ENCODE data around the gene THSD4. TPM values are rescaled to one million over a fixed set of nuclear protein-coding genes. Genes with fewer than 3 reads are reported as not detected.

The THSD4 gene
- total and polyA plus RNA-seq, 5 donors from 2014 or later: not detected

DNA sequence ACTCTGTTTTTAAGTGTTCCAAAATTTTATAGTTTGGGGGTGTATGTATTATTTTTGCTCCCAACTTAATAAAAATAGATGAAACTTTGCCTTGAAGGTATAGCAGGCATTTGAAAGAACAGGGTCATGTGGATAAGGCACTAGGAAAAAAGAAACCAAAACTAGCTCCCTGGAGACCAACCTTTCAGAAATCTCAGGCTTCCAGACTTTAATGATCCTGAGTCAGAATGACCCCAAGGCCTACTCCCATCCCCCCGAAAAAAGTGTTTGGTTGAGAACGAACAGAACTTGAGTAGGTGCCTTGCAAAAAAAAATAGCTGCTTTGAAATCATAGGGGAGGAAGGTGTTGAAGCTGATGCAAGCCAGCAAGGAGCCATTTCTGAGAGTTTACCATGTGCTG is 309.5 kb downstream of the THSD4 start:
- H3K9me3 Mint-ChIP-seq: peaks cover 0 to 3% (median 0%) of the 10 kb centered on the region in 7 donors
- Histone ChIP-seq H3K27ac (ENCODE audit: insufficient read depth, low read length, poor library complexity, severe bottlenecking) (no peak overlapping the region), H3K27me3 (ENCODE audit: control insufficient read depth, insufficient read depth, low read length) (peaks cover 4% of the 10 kb centered on the region), H3K4me3 (ENCODE audit: low read depth, low read length) (no peak overlapping the region), H3K36me3 (ENCODE audit: control insufficient read depth, insufficient read depth, low read length) (no peaks in the 10 kb centered on the region), H3K9me3 (ENCODE audit: control insufficient read depth in 2 of 2, low read length in 2 of 2) (no peaks in the 10 kb centered on the region), H3K4me1 (ENCODE audit: control insufficient read depth, insufficient read depth, low read length, poor library complexity, severe bottlenecking) (no peaks in the 10 kb centered on the region)
- no peak for ATAC-seq (ENCODE audit: low read depth in 2 of 2)
- H3K4me3 Mint-ChIP-seq: no peak overlapping the region
- H3K27me3 Mint-ChIP-seq: peaks cover 12% of the 10 kb centered on the region
- H3K27ac Mint-ChIP-seq: no peak overlapping the region
- peaks cover 0 to 2% (median 0%) of the 10 kb centered on the region in 4 donors for H3K4me1 Mint-ChIP-seq
- no peaks in the 10 kb centered on the region for H3K36me3 Mint-ChIP-seq
- DNase-seq: no peak

DNA sequence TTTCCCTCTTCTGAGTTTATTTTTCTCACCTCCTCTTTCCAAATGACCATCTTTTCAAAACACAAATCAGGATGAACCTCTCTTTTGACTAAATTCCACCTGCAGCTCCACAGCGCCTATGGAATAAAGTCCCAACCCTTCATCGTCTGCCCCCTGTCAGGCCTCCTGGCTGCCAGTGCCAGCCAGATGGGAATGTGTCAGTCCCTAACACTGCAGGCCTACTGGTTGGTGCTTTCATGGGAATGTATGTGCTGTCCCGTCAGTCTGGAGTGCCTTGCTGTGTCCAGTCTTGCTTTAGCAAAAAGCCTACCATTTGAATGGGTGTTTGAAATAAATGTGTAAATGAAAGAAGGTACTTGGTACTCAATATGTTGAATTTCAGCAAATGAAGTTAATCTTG is 310.1 kb downstream of the THSD4 start:
- Histone ChIP-seq H3K4me1 (ENCODE audit: control insufficient read depth, insufficient read depth, low read length, poor library complexity, severe bottlenecking) (no peaks in the 10 kb centered on the region), H3K36me3 (ENCODE audit: control insufficient read depth, insufficient read depth, low read length) (no peaks in the 10 kb centered on the region), H3K4me3 (ENCODE audit: low read depth, low read length) (no peak overlapping the region), H3K27me3 (ENCODE audit: control insufficient read depth, insufficient read depth, low read length) (peaks cover 4% of the 10 kb centered on the region), H3K27ac (ENCODE audit: insufficient read depth, low read length, poor library complexity, severe bottlenecking) (no peak overlapping the region), H3K9me3 (ENCODE audit: control insufficient read depth in 2 of 2, low read length in 2 of 2) (no peaks in the 10 kb centered on the region)
- no peak for DNase-seq
- H3K27ac Mint-ChIP-seq: no peak overlapping the region
- H3K4me1 Mint-ChIP-seq: peaks cover 0 to 2% (median 0%) of the 10 kb centered on the region in 4 donors
- peaks cover 12% of the 10 kb centered on the region for H3K27me3 Mint-ChIP-seq
- ATAC-seq (ENCODE audit: low read depth in 2 of 2): no peak
- H3K9me3 Mint-ChIP-seq: peaks cover 0 to 3% (median 0%) of the 10 kb centered on the region in 7 donors
- H3K36me3 Mint-ChIP-seq: no peaks in the 10 kb centered on the region
- H3K4me3 Mint-ChIP-seq: no peak overlapping the region

- ATAC-seq (ENCODE audit: low read depth in 2 of 2) (no peak), DNase-seq (no peak)
- H3K27ac Mint-ChIP-seq: no peak overlapping the region
- no peaks in the 10 kb centered on the region for H3K36me3 Mint-ChIP-seq
- peaks cover 4% of the 10 kb centered on the region for H3K27me3 ChIP-seq (ENCODE audit: control insufficient read depth, insufficient read depth, low read length)
- H3K4me3 Mint-ChIP-seq: no peak overlapping the region
- H3K36me3 ChIP-seq (ENCODE audit: control insufficient read depth, insufficient read depth, low read length): no peaks in the 10 kb centered on the region
- no peaks in the 10 kb centered on the region for H3K4me1 ChIP-seq (ENCODE audit: control insufficient read depth, insufficient read depth, low read length, poor library complexity, severe bottlenecking)
- no peak overlapping the region for H3K27ac ChIP-seq (ENCODE audit: insufficient read depth, low read length, poor library complexity, severe bottlenecking)
- peaks cover 0 to 2% (median 0%) of the 10 kb centered on the region in 4 donors for H3K4me1 Mint-ChIP-seq
- H3K4me3 ChIP-seq (ENCODE audit: low read depth, low read length): no peak overlapping the region
- peaks cover 8% of the 10 kb centered on the region for H3K27me3 Mint-ChIP-seq
- H3K9me3 Mint-ChIP-seq: peaks cover 0 to 5% (median 0%) of the 10 kb centered on the region in 7 donors
- H3K9me3 ChIP-seq (ENCODE audit: control insufficient read depth in 2 of 2, low read length in 2 of 2): no peaks in the 10 kb centered on the region
These were observed 311.5 kb downstream of the THSD4 start for GRCh38 chr15:71426792-71427191.

- Histone ChIP-seq H3K4me3 (ENCODE audit: low read depth, low read length) (no peak overlapping the region), H3K36me3 (ENCODE audit: control insufficient read depth, insufficient read depth, low read length) (no peaks in the 10 kb centered on the region), H3K4me1 (ENCODE audit: control insufficient read depth, insufficient read depth, low read length, poor library complexity, severe bottlenecking) (no peaks in the 10 kb centered on the region), H3K9me3 (ENCODE audit: control insufficient read depth in 2 of 2, low read length in 2 of 2) (no peaks in the 10 kb centered on the region), H3K27me3 (ENCODE audit: control insufficient read depth, insufficient read depth, low read length) (peaks cover 7% of the 10 kb centered on the region), H3K27ac (ENCODE audit: insufficient read depth, low read length, poor library complexity, severe bottlenecking) (no peak overlapping the region)
- H3K36me3 Mint-ChIP-seq: no peaks in the 10 kb centered on the region
- no peak for DNase-seq
- peaks cover 0 to 2% (median 0%) of the 10 kb centered on the region in 4 donors for H3K4me1 Mint-ChIP-seq
- H3K4me3 Mint-ChIP-seq: no peak overlapping the region
- no peak overlapping the region for H3K27ac Mint-ChIP-seq
- H3K9me3 Mint-ChIP-seq: peaks cover 0 to 5% (median 0%) of the 10 kb centered on the region in 7 donors
- H3K27me3 Mint-ChIP-seq: peaks cover 14% of the 10 kb centered on the region
- ATAC-seq (ENCODE audit: low read depth in 2 of 2): no peak
These were observed 315.5 kb downstream of the THSD4 start for GRCh38 chr15:71430782-71431181.

GRCh38 chr15:71431343-71432336 is 316.4 kb downstream of the THSD4 start:
- Mint-ChIP-seq H3K4me3 (no peak overlapping the region), H3K9me3 (peaks cover 0 to 1% (median 0%) of the 10 kb centered on the region in 7 donors), H3K27me3 (peaks cover 18% of the 10 kb centered on the region), H3K36me3 (no peaks in the 10 kb centered on the region), H3K27ac (no peak overlapping the region), H3K4me1 (peaks cover 0 to 2% (median 0%) of the 10 kb centered on the region in 4 donors)
- no peak overlapping the region for H3K4me3 ChIP-seq (ENCODE audit: low read depth, low read length)
- no peak overlapping the region for H3K27ac ChIP-seq (ENCODE audit: insufficient read depth, low read length, poor library complexity, severe bottlenecking)
- H3K36me3 ChIP-seq (ENCODE audit: control insufficient read depth, insufficient read depth, low read length): no peaks in the 10 kb centered on the region
- H3K27me3 ChIP-seq (ENCODE audit: control insufficient read depth, insufficient read depth, low read length): peaks cover 9% of the 10 kb centered on the region
- ATAC-seq (ENCODE audit: low read depth in 2 of 2) (no peak), DNase-seq (no peak)
- H3K9me3 ChIP-seq (ENCODE audit: control insufficient read depth in 2 of 2, low read length in 2 of 2): no peaks in the 10 kb centered on the region
- no peaks in the 10 kb centered on the region for H3K4me1 ChIP-seq (ENCODE audit: control insufficient read depth, insufficient read depth, low read length, poor library complexity, severe bottlenecking)

- H3K27me3 Mint-ChIP-seq: peaks cover 28% of the 10 kb centered on the region
These were observed 318.1 kb downstream of the THSD4 start for GRCh38 chr15:71433402-71433801.

GRCh38 chr15:71434774-71435173 is 319.5 kb downstream of the THSD4 start:
- Mint-ChIP-seq H3K4me1 (no peaks in the 10 kb centered on the region), H3K36me3 (no peaks in the 10 kb centered on the region), H3K4me3 (no peak overlapping the region), H3K27me3 (peaks cover 20% of the 10 kb centered on the region), H3K27ac (no peak overlapping the region), H3K9me3 (peaks cover 0 to 1% (median 0%) of the 10 kb centered on the region in 7 donors)
- Histone ChIP-seq H3K27me3 (ENCODE audit: control insufficient read depth, insufficient read depth, low read length) (peaks cover 5% of the 10 kb centered on the region), H3K9me3 (ENCODE audit: control insufficient read depth in 2 of 2, low read length in 2 of 2) (no peaks in the 10 kb centered on the region), H3K4me3 (ENCODE audit: low read depth, low read length) (no peak overlapping the region), H3K27ac (ENCODE audit: insufficient read depth, low read length, poor library complexity, severe bottlenecking) (no peak overlapping the region), H3K36me3 (ENCODE audit: control insufficient read depth, insufficient read depth, low read length) (no peaks in the 10 kb centered on the region), H3K4me1 (ENCODE audit: control insufficient read depth, insufficient read depth, low read length, poor library complexity, severe bottlenecking) (no peaks in the 10 kb centered on the region)
- DNase-seq: no peak
- no peak for ATAC-seq (ENCODE audit: low read depth in 2 of 2)

More at GRCh38 chr15:71433402-71433801, 318.1 kb downstream of the THSD4 start:
- no peak for DNase-seq
- no peaks in the 10 kb centered on the region for H3K4me1 ChIP-seq (ENCODE audit: control insufficient read depth, insufficient read depth, low read length, poor library complexity, severe bottlenecking)
- Mint-ChIP-seq H3K4me3 (no peak overlapping the region), H3K27ac (no peak overlapping the region), H3K9me3 (peaks cover 0 to 1% (median 0%) of the 10 kb centered on the region in 7 donors), H3K36me3 (no peaks in the 10 kb centered on the region), H3K4me1 (peaks cover 0 to 2% (median 0%) of the 10 kb centered on the region in 4 donors)
- no peak for ATAC-seq (ENCODE audit: low read depth in 2 of 2)
- H3K27ac ChIP-seq (ENCODE audit: insufficient read depth, low read length, poor library complexity, severe bottlenecking): no peak overlapping the region
- H3K27me3 ChIP-seq (ENCODE audit: control insufficient read depth, insufficient read depth, low read length): peaks cover 7% of the 10 kb centered on the region
- no peak overlapping the region for H3K4me3 ChIP-seq (ENCODE audit: low read depth, low read length)
- H3K36me3 ChIP-seq (ENCODE audit: control insufficient read depth, insufficient read depth, low read length): no peaks in the 10 kb centered on the region
- H3K9me3 ChIP-seq (ENCODE audit: control insufficient read depth in 2 of 2, low read length in 2 of 2): no peaks in the 10 kb centered on the region
